HT1080 (cell line): ENCODE results near the gene CTSW. TPM values are rescaled to one million over a fixed set of nuclear protein-coding genes. Genes with fewer than 3 reads are reported as not detected.

Source experiments
- DNase-seq: peaks from one replicate; pipeline ENCODE4 v3.0.0-alpha.2; 2015; ENCODE audit warnings: low read depth
- total RNA-seq: library from RNA; depleted of rRNA; stranded (reverse); fragments of >200 nt; shearing (Covaris generic); gene quantifications from 2 replicates; pipeline ENCODE4 v1.2.3, GENCODE V29; 2014

The CTSW gene
- total RNA-seq, 1 experiment from 2014 or later = 0.24 TPM

GRCh38 chr11:65867284-65868071 is 12.2 kb upstream of the CTSW start:
- DNase-seq = no peak

- no peak for DNase-seq
Observed at GRCh38 chr11:65868076-65868667, 11.5 kb upstream of the CTSW start.

GRCh38 chr11:65868907-65869306 is 10.7 kb upstream of the CTSW start:
- DNase-seq = no peak

- DNase-seq = no peak
Observed at GRCh38 chr11:65869643-65870306, 9.9 kb upstream of the CTSW start.

GRCh38 chr11:65870307-65870658 is 9.4 kb upstream of the CTSW start:
- no peak for DNase-seq

GRCh38 chr11:65870706-65871681 is 8.6 kb upstream of the CTSW start:
- no peak for DNase-seq

- no peak for DNase-seq
Observed at GRCh38 chr11:65871811-65872548, 7.7 kb upstream of the CTSW start.

- no peak for DNase-seq
Observed at GRCh38 chr11:65872586-65873317, 6.9 kb upstream of the CTSW start, which contains the start of gene EFEMP2. TSS of gene EFEMP2 (minus strand) at chr11:65872800. CDS start at chr11:65872354, 446 bp downstream.

- peak; percentile 90 for DNase-seq
Observed at GRCh38 chr11:65873318-65874156, 6.1 kb upstream of the CTSW start.

GRCh38 chr11:65880027-65880426 is 390 bp downstream of the CTSW start:
- DNase-seq = no peak

GRCh38 chr11:65880844-65881421 is 1.3 kb downstream of the CTSW start:
- DNase-seq = peak; percentile 29

- no peak for DNase-seq
Observed at GRCh38 chr11:65882120-65883057, 2.8 kb downstream of the CTSW start.

GRCh38 chr11:65883058-65883761 is 3.6 kb downstream of the CTSW start:
- no peak for DNase-seq

- DNase-seq = no peak
Observed at GRCh38 chr11:65883786-65884715, 4.4 kb downstream of the CTSW start.

- DNase-seq = peak; percentile 64
Observed at GRCh38 chr11:65884716-65885092, 5.1 kb downstream of the CTSW start.

GRCh38 chr11:65885231-65885630 is 5.6 kb downstream of the CTSW start:
- no peak for DNase-seq
